HTR-8/SVneo (cell line): Measurements from ENCODE around the gene SAXO2.
"Not testable (repeated sequence)": the region's sequence is repeated elsewhere in the genome, so short reads cannot be mapped to it uniquely, and the experiment has no call there.

ENCODE experiments used
- DNase-seq: peaks from one replicate; pipeline ENCODE4 v3.0.0; 2011; ENCODE audit warnings: low spot score, mixed read lengths; ENCODE audit not compliant: insufficient read length
- FAIRE-seq: peaks from 2 replicates; lab custom pipeline; 2011; peaks lifted over from hg19 to GRCh38; lab: Jason Lieb, UNC

Gene SAXO2

DNA sequence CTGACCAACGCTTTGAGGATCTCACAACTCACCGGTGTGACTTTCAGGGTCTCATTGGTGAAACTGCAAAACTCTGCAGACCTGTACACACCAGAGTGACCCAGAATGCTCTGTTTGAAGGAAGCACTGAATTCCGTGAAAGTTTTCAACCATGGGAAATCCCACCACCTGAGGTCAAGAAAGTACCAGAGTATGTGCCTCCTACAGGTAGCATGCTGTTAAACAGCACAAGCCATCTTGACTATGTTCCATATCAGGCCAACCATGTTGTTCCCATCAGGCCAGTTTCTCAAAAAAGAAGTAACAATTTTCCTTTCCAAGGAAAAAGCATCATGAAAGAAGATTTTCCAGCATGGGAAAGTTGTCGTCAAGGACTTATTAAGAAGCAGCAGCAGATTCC lies 19.8 kb downstream of the SAXO2 start:
- not testable (repeated sequence) for DNase-seq, FAIRE-seq

DNA sequence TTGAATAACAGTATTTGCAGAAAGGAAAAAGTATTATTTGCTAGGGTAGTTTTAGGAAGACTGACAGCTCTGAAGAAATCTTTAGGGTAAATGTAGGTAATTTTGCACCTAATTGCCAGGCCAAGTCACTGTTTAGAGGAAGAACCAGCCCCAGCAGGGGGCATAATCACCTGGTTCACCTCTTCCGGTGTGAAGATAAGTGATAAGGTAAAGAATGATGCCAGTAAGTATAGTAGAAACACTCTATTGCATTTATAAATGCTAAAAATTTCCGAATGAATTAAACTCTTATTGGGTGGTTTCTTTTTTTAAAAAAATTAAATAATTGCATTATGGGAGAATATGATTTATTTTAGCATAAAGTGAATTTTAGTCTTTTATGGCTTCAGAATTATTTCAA lies 21.8 kb downstream of the SAXO2 start:
- not testable (repeated sequence) for FAIRE-seq

DNA sequence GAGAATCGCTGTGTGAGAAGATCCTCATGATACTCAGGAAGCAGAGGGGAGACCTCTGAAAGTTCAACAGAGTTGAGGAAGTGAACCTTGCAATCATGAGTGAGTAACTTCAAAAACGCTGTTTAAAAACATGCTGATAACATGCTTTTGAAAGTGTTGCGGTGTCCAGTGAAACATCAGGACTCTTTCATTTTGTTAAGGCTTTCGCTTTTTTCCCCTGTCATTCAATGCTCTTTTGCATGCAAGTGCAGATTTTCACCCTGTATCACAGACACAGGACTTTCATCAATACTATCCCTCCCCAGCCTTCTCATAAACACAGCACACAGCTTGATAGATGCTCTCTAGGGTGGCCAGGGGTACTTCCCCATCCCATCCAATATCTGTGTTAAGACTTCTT lies 23.9 kb downstream of the SAXO2 start:
- not testable (repeated sequence) for FAIRE-seq, DNase-seq

More for the DNA sequence above, 21.8 kb downstream of the SAXO2 start:
- not testable (repeated sequence) for DNase-seq

DNA sequence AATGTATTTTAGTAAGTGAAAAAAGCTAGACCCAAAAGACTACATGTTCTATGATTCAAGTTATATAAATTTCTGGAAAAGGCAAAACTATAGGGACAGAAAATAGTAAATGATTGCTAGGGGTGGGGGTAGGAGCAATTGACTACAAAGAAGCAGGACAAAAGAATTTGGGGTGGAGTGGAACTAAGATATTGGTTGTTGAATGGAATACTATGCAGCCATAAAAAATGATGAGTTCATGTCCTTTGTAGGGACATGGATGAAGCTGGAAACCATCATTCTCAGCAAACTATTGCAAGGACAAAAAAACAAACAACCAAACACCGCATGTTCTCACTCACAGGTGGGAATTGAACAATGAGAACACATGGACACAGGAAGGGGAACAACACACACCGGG lies 25.6 kb downstream of the SAXO2 start:
- FAIRE-seq = not testable (repeated sequence)

DNA sequence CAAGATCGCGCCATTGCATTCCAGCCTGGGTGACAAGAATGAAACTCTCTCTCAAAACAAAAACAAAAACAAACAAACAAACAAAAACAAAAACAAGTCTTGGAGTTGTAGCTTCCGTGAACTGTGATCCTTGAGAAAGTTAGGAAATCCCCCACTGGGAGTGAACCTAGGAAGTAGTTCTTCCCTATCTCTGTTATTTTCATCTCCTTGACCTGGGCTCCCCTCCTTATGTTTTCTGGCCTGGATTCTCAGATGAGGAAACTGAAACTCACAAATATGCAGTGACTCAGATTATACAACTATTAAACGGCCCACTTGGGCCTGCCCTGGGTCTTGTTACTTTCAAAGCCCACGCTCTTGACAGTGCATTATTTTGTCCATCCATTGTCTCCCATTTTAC lies 29.7 kb downstream of the SAXO2 start:
- DNase-seq (no peak), FAIRE-seq (no peak)

More for the DNA sequence above, 25.6 kb downstream of the SAXO2 start:
- DNase-seq = not testable (repeated sequence)

DNA sequence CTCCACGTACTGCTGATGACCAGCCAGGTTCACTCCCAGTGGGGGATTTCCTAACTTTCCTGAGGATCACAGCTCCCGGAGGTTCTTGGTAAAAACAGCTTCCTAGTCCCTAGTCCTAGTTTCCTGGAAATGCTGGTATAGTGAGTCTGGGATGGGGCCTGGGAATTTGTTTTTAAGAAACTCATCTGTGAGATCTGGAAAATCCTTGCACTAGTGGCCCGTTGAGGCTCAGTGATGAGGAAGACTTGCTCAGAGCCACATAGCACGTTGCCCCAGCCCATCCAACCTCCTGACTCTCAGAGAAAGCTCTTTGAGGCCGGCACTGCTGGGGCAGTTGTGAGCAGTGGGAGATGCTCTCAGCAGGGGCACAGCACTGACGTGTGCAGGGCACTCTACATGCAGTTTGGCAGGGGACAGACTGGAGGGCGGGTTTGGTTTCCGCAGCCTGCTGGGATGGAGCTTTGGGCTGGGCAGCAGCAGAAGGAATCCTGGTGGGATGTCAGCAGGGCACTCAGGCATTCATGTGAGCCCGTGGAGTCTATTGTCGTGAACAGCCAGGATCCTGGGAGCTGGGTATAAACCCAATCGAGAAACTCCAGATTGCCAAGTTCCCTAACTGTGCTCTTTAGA lies 31.6 kb downstream of the SAXO2 start:
- DNase-seq = no peak
- no peak for FAIRE-seq

DNA sequence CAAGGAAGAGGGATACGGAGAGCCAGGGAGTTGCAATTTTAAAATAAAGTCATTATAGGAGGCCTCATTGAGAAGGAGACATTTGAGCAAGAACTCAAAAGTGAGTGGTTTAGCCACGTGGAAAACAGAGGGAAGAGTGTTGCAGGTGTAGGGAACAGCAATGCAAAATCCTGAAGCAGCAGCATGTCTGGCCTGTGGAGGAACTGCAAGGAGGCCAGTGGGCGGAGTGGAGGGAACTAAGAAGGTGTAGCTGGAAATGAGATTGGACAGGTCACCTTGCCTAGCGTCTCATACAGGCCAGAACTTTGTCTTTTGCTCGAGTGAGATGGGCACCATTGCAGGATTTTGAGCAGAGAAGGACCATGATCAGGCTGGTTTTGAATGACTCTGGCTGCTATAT lies 34.9 kb downstream of the SAXO2 start:
- no peak for FAIRE-seq
- no peak for DNase-seq

DNA sequence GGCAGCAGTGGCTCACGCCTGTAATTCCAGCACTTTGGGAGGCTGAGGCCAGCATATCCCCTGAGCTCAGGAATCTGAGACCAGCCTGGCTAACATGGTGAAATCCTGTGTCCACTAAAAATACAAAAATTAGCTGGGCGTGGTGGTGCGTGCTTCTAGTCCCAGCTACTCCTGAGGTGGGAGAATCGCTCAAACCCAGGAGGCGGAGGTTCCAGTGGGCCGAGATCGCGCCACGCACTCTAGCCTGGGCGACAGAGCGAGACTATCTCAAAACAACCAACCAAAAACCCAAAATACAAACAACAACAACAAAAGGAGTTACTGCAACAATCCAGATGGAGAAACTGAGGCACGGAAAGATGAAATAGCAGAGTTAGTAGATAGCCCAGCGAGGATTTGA lies 35.4 kb downstream of the SAXO2 start:
- FAIRE-seq = no peak

DNA sequence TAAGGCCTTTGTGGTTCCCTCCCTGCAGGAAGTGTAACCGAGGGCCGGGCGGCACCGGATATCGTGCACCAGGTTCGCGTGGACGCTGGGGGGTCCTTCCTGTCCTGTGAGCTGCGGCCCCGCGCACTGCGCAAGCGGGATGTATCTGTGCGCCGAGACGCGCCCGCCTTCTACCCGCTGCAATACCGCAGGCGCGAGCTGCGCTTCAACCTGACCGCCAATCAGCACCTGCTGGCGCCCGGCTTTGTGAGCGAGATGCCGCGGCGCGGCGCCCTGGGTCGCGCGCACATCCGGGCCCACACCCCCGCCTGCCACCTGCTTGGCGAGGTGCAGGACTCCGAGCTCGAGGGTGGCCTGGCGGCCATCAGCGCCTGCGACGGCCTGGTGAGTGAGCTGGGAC lies 35.9 kb downstream of the SAXO2 start:
- FAIRE-seq (no peak), DNase-seq (no peak)

More for the DNA sequence above, 35.4 kb downstream of the SAXO2 start:
- no peak for DNase-seq

DNA sequence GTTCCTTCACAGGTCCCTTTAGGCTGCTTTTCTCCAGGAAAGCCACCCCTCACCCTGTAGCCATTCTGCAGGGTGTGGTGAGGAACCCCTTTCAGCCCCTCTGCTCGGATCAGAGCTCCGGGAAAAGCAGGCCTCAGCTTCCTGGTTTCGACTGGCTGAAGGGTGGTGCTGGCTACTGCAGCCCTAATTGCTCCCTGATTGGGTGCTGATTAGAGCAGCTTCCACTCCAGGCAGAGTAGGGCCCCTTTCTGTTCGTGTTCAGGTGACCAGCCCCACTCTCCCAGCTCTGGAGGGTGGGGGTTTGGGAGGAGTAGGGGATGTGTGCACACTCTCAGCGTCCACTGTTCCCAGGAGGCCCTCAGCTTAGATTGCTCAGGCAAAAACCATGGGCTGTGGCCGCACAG lies 36.9 kb downstream of the SAXO2 start:
- not testable (repeated sequence) for FAIRE-seq, DNase-seq

DNA sequence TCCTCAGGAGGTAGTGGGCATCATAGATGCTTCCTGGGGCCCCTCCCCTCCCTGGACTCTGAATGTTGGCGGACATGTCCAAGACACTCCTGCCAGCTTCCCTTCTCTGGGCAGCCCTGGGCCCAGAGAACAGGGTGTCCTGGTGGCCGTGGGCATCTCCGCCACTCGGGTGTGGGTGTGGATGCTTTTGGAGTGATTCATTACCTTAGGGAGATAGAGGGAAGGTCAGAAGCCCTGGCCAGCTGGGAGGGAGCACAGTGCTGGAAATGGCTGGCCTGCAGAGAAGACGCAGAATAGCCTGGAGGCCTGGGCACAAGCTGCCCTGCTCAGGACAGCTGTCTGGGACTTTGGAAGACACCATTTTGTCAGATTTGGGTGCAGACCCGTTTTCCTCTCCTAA lies 37.7 kb downstream of the SAXO2 start:
- not testable (repeated sequence) for DNase-seq, FAIRE-seq

DNA sequence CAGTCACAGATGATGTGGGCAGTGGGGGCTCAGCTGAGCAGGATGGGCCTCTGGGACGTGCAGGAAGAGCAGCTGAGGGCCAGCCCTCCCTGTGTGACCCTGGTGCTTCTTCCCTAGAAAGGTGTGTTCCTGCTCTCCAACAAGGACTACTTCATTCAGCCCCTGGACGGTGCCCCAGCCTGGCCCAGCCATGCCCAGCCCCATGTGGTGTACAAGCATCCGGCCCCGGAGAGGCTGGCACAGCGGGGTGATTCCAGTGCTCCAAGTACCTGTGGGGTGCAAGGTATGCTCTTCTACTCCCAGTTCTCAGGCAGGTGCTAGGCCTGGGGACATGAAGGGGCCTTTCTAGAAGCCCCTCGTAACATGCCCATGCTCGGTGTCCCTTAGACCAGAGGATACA lies 38.3 kb downstream of the SAXO2 start:
- FAIRE-seq (no peak), DNase-seq (no peak)

DNA sequence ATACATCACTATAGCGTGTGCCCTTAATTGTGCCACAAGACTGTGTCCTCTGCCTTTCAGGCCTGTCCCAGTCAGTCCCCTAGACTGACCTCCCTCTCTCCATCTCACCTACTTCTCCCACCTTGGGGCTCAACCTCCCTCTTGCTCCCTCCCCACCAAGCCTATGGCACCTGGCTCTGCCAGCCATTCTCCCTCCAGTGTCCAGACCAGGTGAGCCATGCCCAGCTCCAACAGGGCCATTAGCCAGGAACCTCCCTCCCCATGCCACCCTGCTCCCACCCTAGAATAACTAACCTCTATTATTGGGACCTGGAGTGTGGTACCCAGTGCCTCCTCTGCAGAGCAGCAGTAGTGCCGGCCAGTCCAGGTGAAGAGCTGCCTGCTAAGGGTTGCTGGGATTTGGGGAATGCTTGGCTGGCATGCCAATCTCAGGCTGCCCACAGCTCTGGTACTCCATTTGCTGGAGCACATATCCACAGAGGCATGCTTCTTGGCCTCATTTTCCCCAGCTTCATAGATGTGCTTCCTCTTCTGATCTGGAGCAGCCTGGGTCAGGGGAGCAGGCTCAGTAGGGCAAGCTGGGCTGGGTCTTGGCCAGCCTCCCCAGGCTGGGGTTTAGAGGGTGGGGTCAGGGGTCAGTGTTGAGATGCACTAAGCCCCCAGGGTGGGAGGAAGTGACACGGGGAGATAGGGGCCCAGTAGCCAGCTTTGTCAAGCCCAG lies 38.8 kb downstream of the SAXO2 start:
- no peak for DNase-seq
- FAIRE-seq = no peak

DNA sequence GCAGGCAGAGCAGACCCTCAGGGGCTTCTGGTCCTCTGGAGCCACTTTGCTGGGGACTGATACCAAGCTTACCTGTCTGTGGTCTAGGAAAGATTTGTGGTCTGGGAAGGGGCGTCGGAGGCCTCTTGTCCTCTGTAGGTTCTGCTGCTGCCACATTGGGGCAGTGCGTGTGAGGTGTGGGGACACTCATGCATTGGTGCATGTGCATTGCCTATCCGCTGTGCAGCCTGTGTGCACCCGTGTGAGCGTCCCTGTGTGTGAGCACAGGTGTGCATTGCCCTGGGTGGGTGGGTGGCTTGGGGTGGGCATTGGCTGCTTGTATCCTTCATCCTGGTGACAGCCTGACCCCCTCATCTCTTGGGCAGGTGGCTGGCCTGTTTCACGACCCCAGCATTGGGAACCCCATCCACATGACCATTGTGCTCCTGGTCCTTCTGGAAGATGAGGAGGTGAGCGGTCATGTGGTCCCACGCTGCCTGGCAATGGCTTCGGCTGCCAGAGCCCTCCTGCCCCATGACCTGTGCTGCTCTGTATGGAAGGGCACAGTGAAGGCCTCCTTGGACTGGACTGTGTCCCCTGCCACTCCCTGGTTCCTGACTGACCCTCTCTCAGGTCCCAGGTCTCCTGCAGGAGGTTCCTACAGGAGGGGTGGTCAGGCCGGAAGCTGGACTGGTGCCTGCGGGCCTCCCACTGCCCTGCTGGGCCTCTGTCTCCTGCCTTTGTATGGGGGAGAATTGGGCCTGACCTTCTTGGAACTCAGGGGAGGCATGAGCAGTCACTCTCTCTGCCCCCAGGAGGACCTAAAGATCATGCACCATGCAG lies 41.5 kb downstream of the SAXO2 start:
- no peak for FAIRE-seq

DNA sequence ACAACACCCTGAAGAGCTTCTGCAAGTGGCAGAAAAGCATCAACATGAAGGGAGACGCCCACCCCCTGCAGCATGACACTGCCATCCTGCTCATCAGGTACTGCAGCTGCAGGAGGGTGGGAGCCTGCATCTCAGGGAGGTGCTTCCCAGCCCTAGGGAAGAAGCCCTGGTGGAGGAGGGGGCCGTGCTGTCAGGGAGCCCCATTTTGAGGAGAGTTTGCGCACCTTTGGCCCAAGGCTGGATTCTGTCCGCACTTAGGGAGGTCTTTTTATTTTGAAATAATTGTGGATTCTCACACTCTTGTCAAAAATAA lies 42.1 kb downstream of the SAXO2 start:
- DNase-seq = no peak
- FAIRE-seq = no peak

More for the DNA sequence above, 41.5 kb downstream of the SAXO2 start:
- no peak for DNase-seq

DNA sequence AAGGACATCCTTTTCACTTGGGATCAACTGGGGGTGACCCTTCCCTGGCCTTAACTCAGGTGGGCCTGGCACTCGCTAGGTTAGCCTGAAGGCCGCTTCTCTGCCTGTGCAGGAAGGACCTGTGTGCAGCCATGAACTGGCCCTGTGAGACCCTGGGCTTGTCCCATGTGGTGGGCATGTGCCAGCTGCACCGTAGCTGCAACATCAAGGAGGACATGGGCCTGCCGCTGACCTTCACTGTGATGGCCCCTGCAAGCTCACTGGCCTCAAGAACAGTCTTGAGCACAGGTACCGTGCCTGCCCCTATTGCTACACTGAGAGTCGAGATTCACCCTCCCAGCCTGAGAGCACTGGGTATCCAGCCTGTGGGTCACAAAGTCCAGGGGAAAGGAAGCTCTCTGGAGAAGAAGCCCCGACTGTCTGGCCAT lies 43.0 kb downstream of the SAXO2 start:
- DNase-seq (no peak), FAIRE-seq (no peak)

DNA sequence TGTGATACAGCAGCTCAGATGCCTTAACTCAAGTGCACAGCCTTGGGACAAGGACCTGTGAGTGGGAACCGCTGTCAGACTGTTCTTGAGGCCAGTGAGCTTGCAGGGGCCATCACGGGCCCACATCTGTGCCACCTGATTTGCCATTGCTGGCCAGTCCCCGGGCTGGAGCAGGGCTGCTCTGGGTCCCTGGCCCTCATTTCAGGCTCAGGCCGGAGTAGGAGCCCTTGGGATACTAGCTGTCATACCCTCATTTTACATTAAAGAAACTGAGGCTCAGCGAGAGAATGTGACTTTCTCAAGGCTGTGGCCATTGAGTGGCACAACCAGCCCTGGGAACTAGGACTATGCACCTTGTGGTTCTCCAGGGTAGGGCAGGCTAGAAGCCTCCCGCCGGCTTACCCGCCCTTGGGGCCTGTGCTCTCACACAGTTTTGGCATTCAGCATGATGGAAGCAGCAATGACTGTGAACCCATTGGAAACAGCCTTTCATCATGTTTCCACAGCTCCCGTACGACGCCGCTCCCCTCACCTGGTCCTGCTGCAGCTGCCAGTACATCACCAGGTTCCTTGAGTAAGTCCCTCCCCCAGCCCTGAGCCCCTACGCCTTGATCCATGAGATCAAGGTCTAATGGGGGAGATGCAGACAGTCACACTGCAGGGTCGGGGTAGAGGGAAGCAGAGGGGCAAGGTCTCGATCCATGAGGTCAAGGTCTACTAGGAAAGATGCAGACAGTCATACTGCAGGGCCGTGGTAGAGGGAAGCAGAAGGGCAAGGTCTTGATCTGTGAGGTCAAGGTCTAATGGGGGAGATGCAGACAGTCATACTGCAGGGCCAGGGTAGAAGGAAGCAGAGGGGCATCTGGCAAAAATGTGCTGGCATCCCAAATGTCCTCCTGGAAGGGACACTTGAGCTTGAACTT lies 44.4 kb downstream of the SAXO2 start:
- FAIRE-seq (no peak), DNase-seq (no peak)

DNA sequence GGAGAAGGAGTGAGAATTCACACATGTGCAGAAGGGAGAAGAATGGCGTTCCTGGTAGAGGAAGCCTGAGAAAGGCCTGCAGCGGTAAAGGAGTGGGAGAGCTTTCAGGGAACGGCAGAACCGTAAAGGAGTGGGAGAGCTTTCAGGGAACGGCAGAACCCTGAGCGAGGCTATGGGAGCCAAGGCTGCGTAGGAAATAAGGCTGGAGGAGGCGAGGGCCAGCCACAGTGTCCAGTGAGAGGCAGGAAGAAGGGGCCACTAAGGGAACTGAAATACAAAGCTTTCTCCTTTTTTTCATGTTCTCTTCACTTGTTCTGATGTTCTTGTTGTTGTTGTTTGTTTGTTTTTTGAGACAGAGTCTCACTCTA lies 45.1 kb downstream of the SAXO2 start:
- DNase-seq (no peak), FAIRE-seq (no peak)

DNA sequence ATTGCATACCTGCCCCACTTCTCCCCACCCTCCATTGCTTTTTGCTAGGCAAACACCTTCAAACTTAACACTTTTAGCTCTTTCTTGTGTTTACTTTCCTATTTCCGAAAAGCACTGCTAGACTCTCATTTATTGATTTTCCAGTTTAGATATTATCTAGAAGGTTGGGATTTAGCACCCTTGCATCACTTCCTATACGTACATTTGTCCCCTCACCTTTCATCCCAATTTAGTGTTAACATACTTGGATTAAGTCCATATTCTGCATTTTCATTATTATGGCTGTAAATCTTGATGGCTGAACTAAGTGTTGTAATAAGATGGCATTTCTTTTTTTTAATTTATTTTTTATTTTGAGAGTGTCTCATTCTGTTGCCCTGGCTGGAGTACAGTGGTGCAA lies 47.2 kb downstream of the SAXO2 start:
- FAIRE-seq = no peak

DNA sequence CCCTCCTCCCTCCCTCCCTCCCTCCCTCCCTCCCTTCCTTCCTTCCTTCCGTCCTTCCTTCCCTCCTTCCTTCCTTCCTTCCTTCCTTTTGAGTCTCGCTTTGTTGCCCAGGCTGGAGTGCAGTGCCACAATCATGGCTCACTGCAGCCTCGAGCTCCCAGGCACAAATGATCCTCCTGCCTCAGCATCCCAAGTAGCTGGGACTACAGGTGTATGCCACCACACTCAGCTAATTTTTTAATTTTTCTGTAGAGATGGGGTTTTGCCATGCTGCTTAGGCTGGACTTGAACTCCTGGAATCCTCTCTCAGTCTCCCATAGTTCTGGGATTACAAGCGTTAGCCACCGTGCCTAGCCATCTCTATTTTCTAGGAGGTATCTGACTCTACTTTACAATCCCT lies 48.7 kb downstream of the SAXO2 start:
- not testable (repeated sequence) for DNase-seq, FAIRE-seq

More for the DNA sequence above, 47.2 kb downstream of the SAXO2 start:
- no peak for DNase-seq
